K562 (cell line): ENCODE results near the gene LYZL4. TPM values are rescaled to one million over a fixed set of nuclear protein-coding genes. Genes with fewer than 3 reads are reported as not detected.

Experiments
- CCAR2 ChIP-seq: fragments of 200-400 bp; formaldehyde crosslinking; IDR thresholded peaks from 2 replicates; pipeline ENCODE4 v1.6.1; 2017; ENCODE audit warnings: mild to moderate bottlenecking, low read depth, low read length
- CHD1 ChIP-seq: fragments of 200-600 bp; sonication (generic); IDR thresholded peaks from one replicate; pipeline ENCODE4 v1.6.1; 2012; ENCODE audit warnings: mild to moderate bottlenecking, moderate library complexity, low read length, inconsistent platforms
- MEF2D ChIP-seq: conservative IDR thresholded peaks from 2 replicates; pipeline ENCODE4 v1.6.1; 2016; ENCODE audit warnings: low read depth, missing genetic modification characterization, missing compliant biosample characterization
- NR3C1 ChIP-seq: sonication (generic); formaldehyde crosslinking; IDR thresholded peaks from 2 replicates; pipeline ENCODE4 v1.8.1; 2022; ENCODE audit warnings: missing genetic modification reagents
- RBFOX2 ChIP-seq: fragments of 200-400 bp; formaldehyde crosslinking; IDR thresholded peaks from 2 replicates; pipeline ENCODE4 v1.6.1; 2017; ENCODE audit warnings: low read depth, mild to moderate bottlenecking, low read length, moderate library complexity
- RBM22 ChIP-seq: fragments of 200-400 bp; formaldehyde crosslinking; IDR thresholded peaks from 2 replicates; pipeline ENCODE4 v1.6.1; 2018; ENCODE audit warnings: low read length, low read depth; ENCODE audit not compliant: poor library complexity, severe bottlenecking
- SMAD4 ChIP-seq: fragments of 250-450 bp; sonication (Bioruptor Pico); conservative IDR thresholded peaks from 2 replicates; pipeline ENCODE4 v1.8.0; 2021; ENCODE audit warnings: inconsistent platforms, mild to moderate bottlenecking, moderate library complexity
- TAF1 ChIP-seq: IDR thresholded peaks from 2 replicates; pipeline ENCODE4 v1.6.1; 2011; ENCODE audit warnings: mild to moderate bottlenecking, low read length, moderate library complexity; ENCODE audit not compliant: insufficient read depth, control insufficient read depth, severe bottlenecking; ENCODE audit errors: extremely low read depth
- ZNF609 ChIP-seq: sonication (generic); formaldehyde crosslinking; IDR thresholded peaks from 2 replicates; pipeline ENCODE4 v1.8.1; 2023; ENCODE audit warnings: missing genetic modification reagents, mild to moderate bottlenecking, borderline replicate concordance
- polyA plus RNA-seq, 8 experiments: library from polyadenylated mRNA; depleted of rRNA in 4 of 8; stranded (reverse) in 5 of 8; unstranded in 3 of 8; fragments of >200 nt; fragmentation: Nextera tagmentation in 2 of 8; fragmentation: Illumina TruSeq in 1 of 8; extraction: Ambion mirVana in 2 of 8; extraction: Trizol in 1 of 8; gene quantifications; 2 replicates each; pipeline versions ENCODE4 v1.2.1 to v1.2.3, GENCODE V29; 2011 to 2014; ENCODE audit warnings: inconsistent platforms in 1 of 8, missing spikeins in 1 of 8
- total RNA-seq, 7 experiments: library from RNA; depleted of rRNA in 6 of 7; stranded (reverse); fragments of >200 nt in 6 of 7; fragmentation: Illumina TruSeq in 2 of 7; extraction: Trizol in 2 of 7; gene quantifications; 2 replicates each; pipeline versions ENCODE4 v1.2.1 to v1.2.3, GENCODE V29; 2011 to 2021; ENCODE audit warnings: low replicate concordance in 1 of 7
- TF ChIP-seq, protein P1 (sequence below): sonication (generic); formaldehyde crosslinking; IDR thresholded peaks from 2 replicates; pipeline ENCODE4 v1.8.0; 2022; ENCODE audit warnings: mild to moderate bottlenecking, missing genetic modification reagents

LYZL4 gene
- total and polyA plus RNA-seq, 9 of the 15 experiments (the other 6 are each of a cell fraction or from before 2014, with no cell fraction given), result not detected

DNA sequence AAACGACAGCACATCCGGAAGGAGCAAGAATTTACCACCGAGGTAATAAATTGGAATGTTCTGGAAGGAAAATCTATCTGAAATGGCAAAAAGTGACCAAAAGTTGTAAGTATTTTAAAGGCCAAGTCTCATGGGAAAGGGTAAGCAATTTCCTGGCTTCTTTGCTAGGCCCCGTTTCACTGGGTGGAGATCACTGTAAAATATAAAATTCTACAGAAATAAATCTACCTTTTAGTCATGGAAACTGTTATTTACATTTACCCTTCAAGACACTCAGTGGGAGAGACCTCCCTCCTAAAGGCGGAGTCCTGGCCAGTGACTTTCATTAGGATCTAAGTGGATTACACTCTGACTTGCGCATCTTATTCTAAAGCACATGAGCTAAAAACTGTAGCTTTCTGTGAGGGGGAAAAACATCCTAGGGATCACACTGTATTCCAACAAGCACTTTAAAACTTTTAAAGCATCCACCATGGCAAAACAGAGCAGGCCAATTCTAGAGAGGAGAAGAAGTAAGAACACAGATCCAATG is 28.8 kb downstream of the LYZL4 start (continued):
- TF ChIP-seq, protein P1, sequence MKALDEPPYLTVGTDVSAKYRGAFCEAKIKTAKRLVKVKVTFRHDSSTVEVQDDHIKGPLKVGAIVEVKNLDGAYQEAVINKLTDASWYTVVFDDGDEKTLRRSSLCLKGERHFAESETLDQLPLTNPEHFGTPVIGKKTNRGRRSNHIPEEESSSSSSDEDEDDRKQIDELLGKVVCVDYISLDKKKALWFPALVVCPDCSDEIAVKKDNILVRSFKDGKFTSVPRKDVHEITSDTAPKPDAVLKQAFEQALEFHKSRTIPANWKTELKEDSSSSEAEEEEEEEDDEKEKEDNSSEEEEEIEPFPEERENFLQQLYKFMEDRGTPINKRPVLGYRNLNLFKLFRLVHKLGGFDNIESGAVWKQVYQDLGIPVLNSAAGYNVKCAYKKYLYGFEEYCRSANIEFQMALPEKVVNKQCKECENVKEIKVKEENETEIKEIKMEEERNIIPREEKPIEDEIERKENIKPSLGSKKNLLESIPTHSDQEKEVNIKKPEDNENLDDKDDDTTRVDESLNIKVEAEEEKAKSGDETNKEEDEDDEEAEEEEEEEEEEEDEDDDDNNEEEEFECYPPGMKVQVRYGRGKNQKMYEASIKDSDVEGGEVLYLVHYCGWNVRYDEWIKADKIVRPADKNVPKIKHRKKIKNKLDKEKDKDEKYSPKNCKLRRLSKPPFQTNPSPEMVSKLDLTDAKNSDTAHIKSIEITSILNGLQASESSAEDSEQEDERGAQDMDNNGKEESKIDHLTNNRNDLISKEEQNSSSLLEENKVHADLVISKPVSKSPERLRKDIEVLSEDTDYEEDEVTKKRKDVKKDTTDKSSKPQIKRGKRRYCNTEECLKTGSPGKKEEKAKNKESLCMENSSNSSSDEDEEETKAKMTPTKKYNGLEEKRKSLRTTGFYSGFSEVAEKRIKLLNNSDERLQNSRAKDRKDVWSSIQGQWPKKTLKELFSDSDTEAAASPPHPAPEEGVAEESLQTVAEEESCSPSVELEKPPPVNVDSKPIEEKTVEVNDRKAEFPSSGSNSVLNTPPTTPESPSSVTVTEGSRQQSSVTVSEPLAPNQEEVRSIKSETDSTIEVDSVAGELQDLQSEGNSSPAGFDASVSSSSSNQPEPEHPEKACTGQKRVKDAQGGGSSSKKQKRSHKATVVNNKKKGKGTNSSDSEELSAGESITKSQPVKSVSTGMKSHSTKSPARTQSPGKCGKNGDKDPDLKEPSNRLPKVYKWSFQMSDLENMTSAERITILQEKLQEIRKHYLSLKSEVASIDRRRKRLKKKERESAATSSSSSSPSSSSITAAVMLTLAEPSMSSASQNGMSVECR (CRISPR knock-in tag), result no peak
- TF ChIP-seq CCAR2, result no peak
- no peak for TF ChIP-seq MEF2D (tag)
- no peak for TF ChIP-seq SMAD4
- TF ChIP-seq NR3C1, result no peak
- no peak for TF ChIP-seq RBFOX2
- TF ChIP-seq RBM22, result no peak
- no peak for TF ChIP-seq ZNF609 (CRISPR knock-in tag)
- no peak for TF ChIP-seq TAF1
- TF ChIP-seq CHD1, result no peak
